WTC11 (cell line): Measurements from ENCODE around the gene GNAO1.

Source experiments
- JAZF1 ChIP-seq: fragments of 250-450 bp; sonication (Bioruptor Pico); IDR thresholded peaks from 2 replicates; pipeline ENCODE4 v1.9.0; 2021; ENCODE audit warnings: moderate library complexity, mild to moderate bottlenecking, inconsistent platforms
- MAX ChIP-seq: sonication (generic); formaldehyde crosslinking; IDR thresholded peaks from 2 replicates; pipeline ENCODE4 v1.8.0; 2022; ENCODE audit warnings: mild to moderate bottlenecking, missing genetic modification reagents
- NR3C1 ChIP-seq: sonication (generic); formaldehyde crosslinking; conservative IDR thresholded peaks from 2 replicates; pipeline ENCODE4 v1.8.1; 2023; ENCODE audit warnings: low read depth, mild to moderate bottlenecking, missing genetic modification reagents

- TF ChIP-seq JAZF1 (CRISPR knock-in tag) = no peak
- TF ChIP-seq MAX (CRISPR knock-in tag) = no peak
- no peak for TF ChIP-seq NR3C1 (CRISPR knock-in tag)
These were observed 74.5 kb downstream of the GNAO1 start for GRCh38 chr16:56265746-56266145.
